Spleen (tissue), 7 donors: Measurements from ENCODE around the gene MYOF.

Experiments used
- CTCF ChIP-seq, 11 experiments: fragments of 200-600 bp in 7 of 11; fragments of 450-650 bp in 4 of 11; sonication (generic) in 4 of 11; IDR thresholded peaks in 8 of 11; conservative IDR thresholded peaks in 3 of 11; 1 replicate in 7 of 11; 2 replicates in 4 of 11; pipeline versions ENCODE4 v1.4.0 to v1.8.0; 2016 to 2021; ENCODE audit warnings: antibody characterized with exemption in 11 of 11, inconsistent platforms in 4 of 11, mild to moderate bottlenecking in 1 of 11
- POLR2A ChIP-seq, 3 donors: fragments of 450-650 bp; IDR thresholded peaks; one replicate each; pipeline ENCODE4 v1.5.1; 2017; ENCODE audit warnings: antibody characterized with exemption in 3 of 3, mild to moderate bottlenecking in 1 of 3
- POLR2AphosphoS5 ChIP-seq, 3 donors: sonication (generic); formaldehyde crosslinking; IDR thresholded peaks; one replicate each; pipeline ENCODE4 v1.5.1; 2017; ENCODE audit warnings: antibody characterized with exemption in 3 of 3
- donor health status: DM: no; HTN: no; CAD: no; lungs with moderate emphysema.
- donor health status: DM: no; HTN: no; CAD: no.
- donor health status: DM: no; HTN: no; CAD: no.

- TF ChIP-seq CTCF (IDR thresholded peaks at IDR 0.05 in 8 of 11, conservative IDR thresholded peaks at IDR 0.05 in 3 of 11) (no peak), POLR2A (IDR thresholded peaks at IDR 0.05) (no peak), POLR2AphosphoS5 (IDR thresholded peaks at IDR 0.05) (no peak)
Measured at GRCh38 chr10:93342366-93342765, 139.8 kb downstream of the MYOF start.
